Measurements from ENCODE around the gene IER2. TPM values are rescaled to one million over a fixed set of nuclear protein-coding genes. Genes with fewer than 3 reads are reported as not detected.
A peak's percentile ranks its signal among the peaks of the same experiment; 100 is the strongest.

IER2 gene
- total RNA-seq, 2 experiments from 2014 or later = 129 to 137 TPM

- Mint-ChIP-seq H3K27ac (no peak overlapping the region), H3K4me1 (ENCODE audit: low read depth) (peaks cover 56% of the 10 kb centered on the region), H3K27me3 (no peaks in the 10 kb centered on the region), H3K4me3 (peak overlapping the region; percentile 79), H3K36me3 (peaks cover 16% of the 10 kb centered on the region), H3K9me3 (no peaks in the 10 kb centered on the region)
- POLR2A ChIA-PET = interaction anchor here (1.8 to 3.0 kb wide), 3 partner anchors 12 to 31 kb away, joined by 5 to 19 read pairs (median 10); partner anchors contain the start of genes IER2 and STX10
- CTCF ChIA-PET = interaction anchor here (1.0 to 2.8 kb wide), 3 partner anchors 30 to 76 kb away, joined by 3 to 12 read pairs (median 6); partner anchors contain the start of genes IER2 and STX10
- intact Hi-C loops (cut with micrococcal nuclease) = no loop called here
- DNase-seq = no peak
Observed at GRCh38 chr19:13120031-13120430, 30.2 kb upstream of the IER2 start.

- Mint-ChIP-seq H3K27ac (peak overlapping the region; percentile 49), H3K4me3 (no peak overlapping the region), H3K36me3 (peaks cover 14% of the 10 kb centered on the region), H3K27me3 (no peaks in the 10 kb centered on the region), H3K9me3 (no peaks in the 10 kb centered on the region), H3K4me1 (ENCODE audit: low read depth) (peaks cover 48% of the 10 kb centered on the region)
- ChIA-PET CTCF (interaction anchor here (0.6 to 2.1 kb wide), 5 partner anchors 31 to 143 kb away, joined by 3 to 6 read pairs (median 3); no protein-coding TSS in a partner anchor), POLR2A (interaction anchor here (1.8 kb wide), 1 partner anchor 12 kb away, joined by 5 read pairs; no protein-coding TSS in a partner anchor)
- no peak for DNase-seq
- intact Hi-C loops (cut with micrococcal nuclease) = no loop called here
Observed at GRCh38 chr19:13120817-13121216, 29.4 kb upstream of the IER2 start.

GRCh38 chr19:13121551-13122274, 28.5 kb upstream of the IER2 start:
- peak overlapping the region; percentile 49 for H3K27ac Mint-ChIP-seq
- CTCF ChIA-PET = interaction anchor here (1.1 to 2.1 kb wide), 4 partner anchors 10 to 144 kb away, joined by 3 to 6 read pairs (median 4); no protein-coding TSS in a partner anchor
- POLR2A ChIA-PET = interaction anchor here (1.8 kb wide), 1 partner anchor 11 kb away, joined by 5 read pairs; no protein-coding TSS in a partner anchor
- peaks cover 46% of the 10 kb centered on the region for H3K4me1 Mint-ChIP-seq (ENCODE audit: low read depth)
- H3K9me3 Mint-ChIP-seq = no peaks in the 10 kb centered on the region
- H3K36me3 Mint-ChIP-seq = peaks cover 13% of the 10 kb centered on the region
- no peaks in the 10 kb centered on the region for H3K27me3 Mint-ChIP-seq
- peak; percentile 36 for DNase-seq
- intact Hi-C loops (cut with micrococcal nuclease) = no loop called here
- H3K4me3 Mint-ChIP-seq = no peak overlapping the region

GRCh38 chr19:13122275-13122878, 27.8 kb upstream of the IER2 start:
- ChIA-PET POLR2A (no interaction called here), CTCF (interaction anchor here (1.2 to 2.1 kb wide), 2 partner anchors 10 to 30 kb away, joined by 3 to 4 read pairs; no protein-coding TSS in a partner anchor)
- intact Hi-C loops (cut with micrococcal nuclease) = no loop called here
- no peak for DNase-seq
- Mint-ChIP-seq H3K27ac (peak overlapping the region; percentile 49), H3K4me3 (no peak overlapping the region), H3K36me3 (peaks cover 13% of the 10 kb centered on the region), H3K27me3 (no peaks in the 10 kb centered on the region), H3K4me1 (ENCODE audit: low read depth) (peaks cover 46% of the 10 kb centered on the region), H3K9me3 (no peaks in the 10 kb centered on the region)

- H3K9me3 Mint-ChIP-seq = no peaks in the 10 kb centered on the region
- intact Hi-C loops (cut with micrococcal nuclease) = no loop called here
- ChIA-PET POLR2A (no interaction called here), CTCF (interaction anchor here (2.1 kb wide), 1 partner anchor 9 kb away, joined by 4 read pairs; no protein-coding TSS in a partner anchor)
- H3K27ac Mint-ChIP-seq = no peak overlapping the region
- no peak for DNase-seq
- peaks cover 13% of the 10 kb centered on the region for H3K36me3 Mint-ChIP-seq
- H3K27me3 Mint-ChIP-seq = no peaks in the 10 kb centered on the region
- H3K4me3 Mint-ChIP-seq = no peak overlapping the region
- H3K4me1 Mint-ChIP-seq (ENCODE audit: low read depth) = peaks cover 49% of the 10 kb centered on the region
Observed at GRCh38 chr19:13122980-13123957, 26.9 kb upstream of the IER2 start.

- Mint-ChIP-seq H3K36me3 (peaks cover 5% of the 10 kb centered on the region), H3K27ac (no peak overlapping the region), H3K4me1 (ENCODE audit: low read depth) (peaks cover 36% of the 10 kb centered on the region), H3K4me3 (no peak overlapping the region), H3K9me3 (no peaks in the 10 kb centered on the region), H3K27me3 (no peaks in the 10 kb centered on the region)
- POLR2A ChIA-PET = no interaction called here
- intact Hi-C loops (cut with micrococcal nuclease) = no loop called here
- DNase-seq = no peak
- CTCF ChIA-PET = interaction anchor here (2.0 kb wide), 1 partner anchor 22 kb away, joined by 4 read pairs; no protein-coding TSS in a partner anchor
Observed at GRCh38 chr19:13127051-13127450, 23.2 kb upstream of the IER2 start.

GRCh38 chr19:13127811-13128575, 22.2 kb upstream of the IER2 start:
- no peaks in the 10 kb centered on the region for H3K9me3 Mint-ChIP-seq
- H3K4me3 Mint-ChIP-seq = no peak overlapping the region
- CTCF ChIA-PET = interaction anchor here (0.9 to 2.0 kb wide), 2 partner anchors 9 to 23 kb away, joined by 3 to 4 read pairs; no protein-coding TSS in a partner anchor
- POLR2A ChIA-PET = interaction anchor here (0.6 kb wide), 1 partner anchor 9 kb away, joined by 5 read pairs; no protein-coding TSS in a partner anchor
- H3K27ac Mint-ChIP-seq = peak overlapping the region; percentile 49
- DNase-seq = no peak
- H3K27me3 Mint-ChIP-seq = no peaks in the 10 kb centered on the region
- peaks cover 39% of the 10 kb centered on the region for H3K4me1 Mint-ChIP-seq (ENCODE audit: low read depth)
- intact Hi-C loops (cut with micrococcal nuclease) = no loop called here
- H3K36me3 Mint-ChIP-seq = peaks cover 7% of the 10 kb centered on the region

- no peak overlapping the region for H3K4me3 Mint-ChIP-seq
- DNase-seq = no peak
- H3K36me3 Mint-ChIP-seq = peaks cover 7% of the 10 kb centered on the region
- peak overlapping the region; percentile 49 for H3K27ac Mint-ChIP-seq
- H3K9me3 Mint-ChIP-seq = no peaks in the 10 kb centered on the region
- intact Hi-C loops (cut with micrococcal nuclease) = no loop called here
- CTCF ChIA-PET = interaction anchor here (2.0 to 2.1 kb wide), 2 partner anchors 21 to 24 kb away, joined by 4 to 7 read pairs; partner anchors contain the start of genes IER2 and STX10
- no peaks in the 10 kb centered on the region for H3K27me3 Mint-ChIP-seq
- peaks cover 44% of the 10 kb centered on the region for H3K4me1 Mint-ChIP-seq (ENCODE audit: low read depth)
- POLR2A ChIA-PET = no interaction called here
Observed at GRCh38 chr19:13128583-13128982, 21.6 kb upstream of the IER2 start.

- no peak for DNase-seq
- intact Hi-C loops (cut with micrococcal nuclease) = no loop called here
- ChIA-PET CTCF (interaction anchor here (2.1 kb wide), 1 partner anchor 20 kb away, joined by 7 read pairs; the partner anchor contains the start of genes IER2 and STX10), POLR2A (no interaction called here)
- Mint-ChIP-seq H3K4me1 (ENCODE audit: low read depth) (peaks cover 44% of the 10 kb centered on the region), H3K36me3 (peaks cover 7% of the 10 kb centered on the region), H3K27ac (no peak overlapping the region), H3K9me3 (no peaks in the 10 kb centered on the region), H3K27me3 (no peaks in the 10 kb centered on the region), H3K4me3 (no peak overlapping the region)
Observed at GRCh38 chr19:13129384-13129783, 20.8 kb upstream of the IER2 start.

GRCh38 chr19:13130886-13131490, 19.2 kb upstream of the IER2 start:
- peak overlapping the region; percentile 96 for H3K27ac Mint-ChIP-seq
- H3K36me3 Mint-ChIP-seq = peaks cover 12% of the 10 kb centered on the region
- ChIA-PET CTCF (interaction anchor here (0.8 to 2.1 kb wide), 6 partner anchors 9 to 166 kb away, joined by 3 to 8 read pairs (median 5); partner anchors contain the start of genes IER2 and STX10), POLR2A (interaction anchor here (0.8 to 2.9 kb wide), 6 partner anchors 9 to 24 kb away, joined by 3 to 19 read pairs (median 8); partner anchors contain the start of genes NACC1 and STX10)
- peaks cover 46% of the 10 kb centered on the region for H3K4me1 Mint-ChIP-seq (ENCODE audit: low read depth)
- no peaks in the 10 kb centered on the region for H3K9me3 Mint-ChIP-seq
- DNase-seq = no peak
- H3K4me3 Mint-ChIP-seq = no peak overlapping the region
- intact Hi-C loops (cut with micrococcal nuclease) = no loop called here
- no peaks in the 10 kb centered on the region for H3K27me3 Mint-ChIP-seq
